ENCODE measurements around the gene LIN28A. TPM values are rescaled to one million over a fixed set of nuclear protein-coding genes. Genes with fewer than 3 reads are reported as not detected.

Gene LIN28A
- total RNA-seq, 1 donor from 2014 or later = 107 TPM

GRCh38 chr1:26399034-26399433 is 11.6 kb upstream of the LIN28A start:
- Mint-ChIP-seq H3K9me3 (ENCODE audit: unreplicated experiment) (no peaks in the 10 kb centered on the region), H3K27me3 (ENCODE audit: unreplicated experiment) (peaks cover 2% of the 10 kb centered on the region), H3K4me1 (ENCODE audit: unreplicated experiment) (peaks cover 3% of the 10 kb centered on the region), H3K27ac (ENCODE audit: unreplicated experiment) (no peak overlapping the region), H3K36me3 (ENCODE audit: low read depth, unreplicated experiment) (no peaks in the 10 kb centered on the region), H3K4me3 (ENCODE audit: unreplicated experiment) (no peak overlapping the region)
- no peak for DNase-seq (ENCODE audit: low spot score)
- no peak for TF ChIP-seq CTCF (IDR thresholded peaks at IDR 0.05; ENCODE audit: unreplicated experiment)

GRCh38 chr1:26401891-26402290 is 8.7 kb upstream of the LIN28A start:
- peaks cover 3% of the 10 kb centered on the region for H3K4me1 Mint-ChIP-seq (ENCODE audit: unreplicated experiment)
- H3K4me3 Mint-ChIP-seq (ENCODE audit: unreplicated experiment) = no peak overlapping the region
- H3K27ac Mint-ChIP-seq (ENCODE audit: unreplicated experiment) = no peak overlapping the region
- no peaks in the 10 kb centered on the region for H3K9me3 Mint-ChIP-seq (ENCODE audit: unreplicated experiment)
- no peak for DNase-seq (ENCODE audit: low spot score)
- H3K27me3 Mint-ChIP-seq (ENCODE audit: unreplicated experiment) = peaks cover 1% of the 10 kb centered on the region
- H3K36me3 Mint-ChIP-seq (ENCODE audit: low read depth, unreplicated experiment) = no peaks in the 10 kb centered on the region
- TF ChIP-seq CTCF (IDR thresholded peaks at IDR 0.05; ENCODE audit: unreplicated experiment) = no peak

GRCh38 chr1:26403656-26404055 is 7.0 kb upstream of the LIN28A start:
- DNase-seq (ENCODE audit: low spot score) = no peak
- Mint-ChIP-seq H3K27ac (ENCODE audit: unreplicated experiment) (no peak overlapping the region), H3K4me1 (ENCODE audit: unreplicated experiment) (peaks cover 6% of the 10 kb centered on the region), H3K36me3 (ENCODE audit: low read depth, unreplicated experiment) (no peaks in the 10 kb centered on the region), H3K9me3 (ENCODE audit: unreplicated experiment) (no peaks in the 10 kb centered on the region), H3K4me3 (ENCODE audit: unreplicated experiment) (no peak overlapping the region), H3K27me3 (ENCODE audit: unreplicated experiment) (peaks cover 1% of the 10 kb centered on the region)
- no peak for TF ChIP-seq CTCF (IDR thresholded peaks at IDR 0.05; ENCODE audit: unreplicated experiment)

- DNase-seq (ENCODE audit: low spot score) = no peak
- H3K4me1 Mint-ChIP-seq (ENCODE audit: unreplicated experiment) = peaks cover 16% of the 10 kb centered on the region
- H3K36me3 Mint-ChIP-seq (ENCODE audit: low read depth, unreplicated experiment) = no peaks in the 10 kb centered on the region
- no peak overlapping the region for H3K4me3 Mint-ChIP-seq (ENCODE audit: unreplicated experiment)
- H3K27me3 Mint-ChIP-seq (ENCODE audit: unreplicated experiment) = peaks cover 4% of the 10 kb centered on the region
- no peak overlapping the region for H3K27ac Mint-ChIP-seq (ENCODE audit: unreplicated experiment)
- H3K9me3 Mint-ChIP-seq (ENCODE audit: unreplicated experiment) = no peaks in the 10 kb centered on the region
- no peak for TF ChIP-seq CTCF (IDR thresholded peaks at IDR 0.05; ENCODE audit: unreplicated experiment)
These were observed 6.0 kb upstream of the LIN28A start for GRCh38 chr1:26404641-26405040.

GRCh38 chr1:26405281-26405915 is 5.2 kb upstream of the LIN28A start:
- Mint-ChIP-seq H3K4me1 (ENCODE audit: unreplicated experiment) (peaks cover 18% of the 10 kb centered on the region), H3K4me3 (ENCODE audit: unreplicated experiment) (no peak overlapping the region), H3K27me3 (ENCODE audit: unreplicated experiment) (peaks cover 6% of the 10 kb centered on the region), H3K36me3 (ENCODE audit: low read depth, unreplicated experiment) (no peaks in the 10 kb centered on the region), H3K27ac (ENCODE audit: unreplicated experiment) (no peak overlapping the region), H3K9me3 (ENCODE audit: unreplicated experiment) (no peaks in the 10 kb centered on the region)
- TF ChIP-seq CTCF (IDR thresholded peaks at IDR 0.05; ENCODE audit: unreplicated experiment) = no peak
- DNase-seq (ENCODE audit: low spot score) = no peak

Data from endothelial cell (in vitro differentiated cells).